ENCODE measurements around the gene GTF2IRD1. TPM values are rescaled to one million over a fixed set of nuclear protein-coding genes. Genes with fewer than 3 reads are reported as not detected.
A peak's percentile ranks its signal among the peaks of the same experiment; 100 is the strongest.

The GTF2IRD1 gene
- total and polyA plus RNA-seq, 9 of the 15 experiments (the other 6 are each of a cell fraction or from before 2014, with no cell fraction given), result 9.1 to 30.2 (median 14.0) TPM

DNA sequence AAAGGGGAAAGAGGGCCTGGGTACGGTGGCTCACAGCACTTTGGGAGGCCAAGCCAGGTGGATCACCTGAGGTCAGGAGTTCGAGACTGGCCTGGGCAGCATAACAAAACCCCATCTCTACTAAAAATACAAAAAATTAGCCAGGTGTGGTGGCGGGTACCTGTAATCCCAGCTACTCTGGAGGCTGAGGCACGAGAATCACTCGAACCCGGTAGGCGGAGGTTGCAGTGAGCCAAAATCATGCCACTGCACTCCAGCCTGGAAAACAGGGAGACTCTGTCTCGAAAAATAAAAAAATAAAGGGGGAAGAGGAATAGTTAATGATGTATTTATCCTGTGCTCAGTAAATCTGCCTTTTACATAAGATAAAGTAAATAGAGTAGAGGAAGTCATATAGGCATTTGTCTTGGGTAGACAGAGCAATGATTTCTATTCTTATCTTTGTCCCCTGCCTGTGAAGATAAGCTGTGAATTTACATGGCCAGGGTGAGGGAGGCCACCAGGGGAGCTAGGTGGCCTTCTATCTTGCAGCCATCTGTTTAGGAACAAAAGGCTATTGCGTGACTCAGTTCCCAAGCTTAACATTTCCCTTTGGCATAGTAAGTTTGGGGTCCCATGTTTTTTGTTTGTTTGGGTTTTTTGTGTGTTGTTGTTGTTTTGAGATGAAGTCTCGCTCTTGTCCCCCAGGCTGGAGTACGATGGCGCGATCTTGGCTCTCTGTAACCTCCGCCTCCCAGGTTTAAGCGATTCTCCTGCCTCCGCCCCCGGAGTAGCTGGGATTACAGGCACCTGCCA, 130.7 kb downstream of the GTF2IRD1 start (continued):
- TF ChIP-seq, protein P1, sequence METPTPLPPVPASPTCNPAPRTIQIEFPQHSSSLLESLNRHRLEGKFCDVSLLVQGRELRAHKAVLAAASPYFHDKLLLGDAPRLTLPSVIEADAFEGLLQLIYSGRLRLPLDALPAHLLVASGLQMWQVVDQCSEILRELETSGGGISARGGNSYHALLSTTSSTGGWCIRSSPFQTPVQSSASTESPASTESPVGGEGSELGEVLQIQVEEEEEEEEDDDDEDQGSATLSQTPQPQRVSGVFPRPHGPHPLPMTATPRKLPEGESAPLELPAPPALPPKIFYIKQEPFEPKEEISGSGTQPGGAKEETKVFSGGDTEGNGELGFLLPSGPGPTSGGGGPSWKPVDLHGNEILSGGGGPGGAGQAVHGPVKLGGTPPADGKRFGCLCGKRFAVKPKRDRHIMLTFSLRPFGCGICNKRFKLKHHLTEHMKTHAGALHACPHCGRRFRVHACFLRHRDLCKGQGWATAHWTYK (CRISPR knock-in tag; IDR thresholded peaks at IDR 0.05), result peak; percentile 37; the same call in 1 of the 2 replicates
- TF ChIP-seq, protein P2, sequence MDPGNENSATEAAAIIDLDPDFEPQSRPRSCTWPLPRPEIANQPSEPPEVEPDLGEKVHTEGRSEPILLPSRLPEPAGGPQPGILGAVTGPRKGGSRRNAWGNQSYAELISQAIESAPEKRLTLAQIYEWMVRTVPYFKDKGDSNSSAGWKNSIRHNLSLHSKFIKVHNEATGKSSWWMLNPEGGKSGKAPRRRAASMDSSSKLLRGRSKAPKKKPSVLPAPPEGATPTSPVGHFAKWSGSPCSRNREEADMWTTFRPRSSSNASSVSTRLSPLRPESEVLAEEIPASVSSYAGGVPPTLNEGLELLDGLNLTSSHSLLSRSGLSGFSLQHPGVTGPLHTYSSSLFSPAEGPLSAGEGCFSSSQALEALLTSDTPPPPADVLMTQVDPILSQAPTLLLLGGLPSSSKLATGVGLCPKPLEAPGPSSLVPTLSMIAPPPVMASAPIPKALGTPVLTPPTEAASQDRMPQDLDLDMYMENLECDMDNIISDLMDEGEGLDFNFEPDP (CRISPR knock-in tag; IDR thresholded peaks at IDR 0.05), result no peak
- TF ChIP-seq, protein P3, sequence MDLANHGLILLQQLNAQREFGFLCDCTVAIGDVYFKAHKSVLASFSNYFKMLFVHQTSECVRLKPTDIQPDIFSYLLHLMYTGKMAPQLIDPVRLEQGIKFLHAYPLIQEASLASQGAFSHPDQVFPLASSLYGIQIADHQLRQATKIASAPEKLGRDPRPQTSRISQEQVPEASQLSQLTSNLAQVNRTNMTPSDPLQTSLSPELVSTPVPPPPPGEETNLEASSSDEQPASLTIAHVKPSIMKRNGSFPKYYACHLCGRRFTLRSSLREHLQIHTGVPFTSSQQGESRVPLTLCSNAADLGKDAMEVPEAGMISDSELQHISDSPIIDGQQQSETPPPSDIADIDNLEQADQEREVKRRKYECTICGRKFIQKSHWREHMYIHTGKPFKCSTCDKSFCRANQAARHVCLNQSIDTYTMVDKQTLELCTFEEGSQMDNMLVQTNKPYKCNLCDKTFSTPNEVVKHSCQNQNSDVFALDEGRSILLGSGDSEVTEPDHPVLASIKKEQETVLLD (IDR thresholded peaks at IDR 0.05), result peak; percentile 22; the same call in 1 of the 2 replicates
- peak; percentile 33 for TF ChIP-seq DACH1 (IDR thresholded peaks at IDR 0.05; ENCODE audit: partially characterized antibody)
- TF ChIP-seq NFE2L1 (tag; IDR thresholded peaks at IDR 0.05; ENCODE audit: borderline replicate concordance, low read depth), result no peak
- no peak for TF ChIP-seq U2AF1 (optimal IDR thresholded peaks at IDR 0.05; ENCODE audit: low read depth, low read length)
- TF ChIP-seq SMARCA5 (IDR thresholded peaks at IDR 0.05), result no peak
- no peak for TF ChIP-seq POLR2A (conservative IDR thresholded peaks at IDR 0.05)
- no peak for TF ChIP-seq ZNF778 (CRISPR knock-in tag; IDR thresholded peaks at IDR 0.05)
- TF ChIP-seq, protein P4, sequence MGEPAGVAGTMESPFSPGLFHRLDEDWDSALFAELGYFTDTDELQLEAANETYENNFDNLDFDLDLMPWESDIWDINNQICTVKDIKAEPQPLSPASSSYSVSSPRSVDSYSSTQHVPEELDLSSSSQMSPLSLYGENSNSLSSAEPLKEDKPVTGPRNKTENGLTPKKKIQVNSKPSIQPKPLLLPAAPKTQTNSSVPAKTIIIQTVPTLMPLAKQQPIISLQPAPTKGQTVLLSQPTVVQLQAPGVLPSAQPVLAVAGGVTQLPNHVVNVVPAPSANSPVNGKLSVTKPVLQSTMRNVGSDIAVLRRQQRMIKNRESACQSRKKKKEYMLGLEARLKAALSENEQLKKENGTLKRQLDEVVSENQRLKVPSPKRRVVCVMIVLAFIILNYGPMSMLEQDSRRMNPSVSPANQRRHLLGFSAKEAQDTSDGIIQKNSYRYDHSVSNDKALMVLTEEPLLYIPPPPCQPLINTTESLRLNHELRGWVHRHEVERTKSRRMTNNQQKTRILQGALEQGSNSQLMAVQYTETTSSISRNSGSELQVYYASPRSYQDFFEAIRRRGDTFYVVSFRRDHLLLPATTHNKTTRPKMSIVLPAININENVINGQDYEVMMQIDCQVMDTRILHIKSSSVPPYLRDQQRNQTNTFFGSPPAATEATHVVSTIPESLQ (CRISPR knock-in tag; IDR thresholded peaks at IDR 0.05), result 0 out of 2 replicates have a peak, but pooled peaks have one; percentile 26
- no peak for TF ChIP-seq ZNF436 (CRISPR knock-in tag; IDR thresholded peaks at IDR 0.05)
- peak; percentile 83 for TF ChIP-seq EP300 (IDR thresholded peaks at IDR 0.05; ENCODE audit: low read length)
- peak; percentile 99 for TF ChIP-seq KDM1A (IDR thresholded peaks at IDR 0.05)
- TF ChIP-seq FOXP1 (CRISPR knock-in tag; IDR thresholded peaks at IDR 0.05), result no peak
- peak; percentile 84 for TF ChIP-seq SMARCC2 (IDR thresholded peaks at IDR 0.05; ENCODE audit: low read depth)
- TF ChIP-seq, protein P5, sequence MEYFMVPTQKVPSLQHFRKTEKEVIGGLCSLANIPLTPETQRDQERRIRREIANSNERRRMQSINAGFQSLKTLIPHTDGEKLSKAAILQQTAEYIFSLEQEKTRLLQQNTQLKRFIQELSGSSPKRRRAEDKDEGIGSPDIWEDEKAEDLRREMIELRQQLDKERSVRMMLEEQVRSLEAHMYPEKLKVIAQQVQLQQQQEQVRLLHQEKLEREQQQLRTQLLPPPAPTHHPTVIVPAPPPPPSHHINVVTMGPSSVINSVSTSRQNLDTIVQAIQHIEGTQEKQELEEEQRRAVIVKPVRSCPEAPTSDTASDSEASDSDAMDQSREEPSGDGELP (CRISPR knock-in tag; IDR thresholded peaks at IDR 0.05; ENCODE audit: borderline replicate concordance), result 0 out of 2 replicates have a peak, but pooled peaks have one; percentile 25
- TF ChIP-seq, protein P6, sequence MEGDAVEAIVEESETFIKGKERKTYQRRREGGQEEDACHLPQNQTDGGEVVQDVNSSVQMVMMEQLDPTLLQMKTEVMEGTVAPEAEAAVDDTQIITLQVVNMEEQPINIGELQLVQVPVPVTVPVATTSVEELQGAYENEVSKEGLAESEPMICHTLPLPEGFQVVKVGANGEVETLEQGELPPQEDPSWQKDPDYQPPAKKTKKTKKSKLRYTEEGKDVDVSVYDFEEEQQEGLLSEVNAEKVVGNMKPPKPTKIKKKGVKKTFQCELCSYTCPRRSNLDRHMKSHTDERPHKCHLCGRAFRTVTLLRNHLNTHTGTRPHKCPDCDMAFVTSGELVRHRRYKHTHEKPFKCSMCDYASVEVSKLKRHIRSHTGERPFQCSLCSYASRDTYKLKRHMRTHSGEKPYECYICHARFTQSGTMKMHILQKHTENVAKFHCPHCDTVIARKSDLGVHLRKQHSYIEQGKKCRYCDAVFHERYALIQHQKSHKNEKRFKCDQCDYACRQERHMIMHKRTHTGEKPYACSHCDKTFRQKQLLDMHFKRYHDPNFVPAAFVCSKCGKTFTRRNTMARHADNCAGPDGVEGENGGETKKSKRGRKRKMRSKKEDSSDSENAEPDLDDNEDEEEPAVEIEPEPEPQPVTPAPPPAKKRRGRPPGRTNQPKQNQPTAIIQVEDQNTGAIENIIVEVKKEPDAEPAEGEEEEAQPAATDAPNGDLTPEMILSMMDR (IDR thresholded peaks at IDR 0.05 in 2 of 3, conservative IDR thresholded peaks at IDR 0.05 in 1 of 3; ENCODE audit: insufficient read depth in 2 of 3, low read depth in 1 of 3, low read length in 3 of 3), result peak; percentile 38 to 52 (median 50); a peak in 3 of 6 replicates
- 0 out of 2 replicates have a peak, but pooled peaks have one; percentile 26 for TF ChIP-seq LARP7 (IDR thresholded peaks at IDR 0.05)
- TF ChIP-seq SMC3 (conservative IDR thresholded peaks at IDR 0.05; ENCODE audit: insufficient read depth, low read depth, low read length), result no peak
